SJSA1 (cell line): Measurements from ENCODE around the gene VEGFB. TPM values are rescaled to one million over a fixed set of nuclear protein-coding genes. Genes with fewer than 3 reads are reported as not detected.
A peak's percentile ranks its signal among the peaks of the same experiment; 100 is the strongest.

ENCODE experiments used
- DNase-seq, 2 experiments: peaks; one replicate each; pipeline ENCODE4 v3.0.0-alpha.2; 2015 to 2020; ENCODE audit warnings: low spot score in 2 of 2, low read depth in 1 of 2
- H3K27ac ChIP-seq: fragments of 250-450 bp; sonication (Bioruptor Pico); 2 replicates; pipeline ENCODE4 v1.5.1; 2020; ENCODE audit warnings: mild to moderate bottlenecking, moderate library complexity
- H3K27me3 ChIP-seq: fragments of 250-450 bp; sonication (Bioruptor Pico); replicated peaks from 2 replicates; pipeline ENCODE4 v1.5.1; 2020; ENCODE audit warnings: mild to moderate bottlenecking, moderate library complexity
- H3K36me3 ChIP-seq: fragments of 250-450 bp; sonication (Bioruptor Pico); 2 replicates; pipeline ENCODE4 v1.5.1; 2020; ENCODE audit warnings: mild to moderate bottlenecking
- H3K4me1 ChIP-seq: fragments of 250-450 bp; sonication (Bioruptor Pico); replicated peaks from 2 replicates; pipeline ENCODE4 v1.6.1; 2021; ENCODE audit warnings: mild to moderate bottlenecking
- H3K4me3 ChIP-seq: fragments of 250-450 bp; sonication (Bioruptor Pico); 2 replicates; pipeline ENCODE4 v1.5.1; 2020; ENCODE audit warnings: mild to moderate bottlenecking
- H3K9me3 ChIP-seq: fragments of 250-450 bp; sonication (Bioruptor Pico); replicated peaks from 2 replicates; pipeline ENCODE4 v1.5.1; 2020; ENCODE audit warnings: mild to moderate bottlenecking
- total RNA-seq: library from RNA; depleted of rRNA; stranded (reverse); fragments of >200 nt; shearing (Covaris generic); gene quantifications from 2 replicates; pipeline ENCODE4 v1.2.3, GENCODE V29; 2014; rRNA removed

The VEGFB gene
- total RNA-seq, 1 experiment from 2014 or later = 13.0 TPM

GRCh38 chr11:64285885-64286800 lies 51.8 kb downstream of the VEGFB start:
- Histone ChIP-seq H3K4me3 (peak overlapping the region; percentile 95), H3K4me1 (peaks cover 20% of the 10 kb centered on the region), H3K36me3 (peaks cover 24% of the 10 kb centered on the region), H3K27ac (peak overlapping the region; percentile 77), H3K27me3 (peaks cover 12% of the 10 kb centered on the region), H3K9me3 (no peaks in the 10 kb centered on the region)
- peak in 1 of 2 experiments; percentile 32 for DNase-seq

GRCh38 chr11:64286801-64287159 lies 52.4 kb downstream of the VEGFB start:
- H3K27me3 ChIP-seq = peaks cover 18% of the 10 kb centered on the region
- H3K4me1 ChIP-seq = peaks cover 23% of the 10 kb centered on the region
- H3K27ac ChIP-seq = no peak overlapping the region
- H3K36me3 ChIP-seq = peaks cover 19% of the 10 kb centered on the region
- no peak overlapping the region for H3K4me3 ChIP-seq
- DNase-seq = no peak
- 0 out of 2 replicates have a peak, but pooled peaks cover under 1% of the 10 kb centered on the region for H3K9me3 ChIP-seq

- Histone ChIP-seq H3K9me3 (0 out of 2 replicates have a peak, but pooled peaks cover 3% of the 10 kb centered on the region), H3K4me3 (no peak overlapping the region), H3K27ac (no peak overlapping the region), H3K27me3 (peaks cover 28% of the 10 kb centered on the region), H3K4me1 (peaks cover 27% of the 10 kb centered on the region), H3K36me3 (peaks cover 12% of the 10 kb centered on the region)
- DNase-seq = no peak
These were observed 53.4 kb downstream of the VEGFB start for GRCh38 chr11:64287676-64288352.

- peaks cover 34% of the 10 kb centered on the region for H3K27me3 ChIP-seq
- H3K4me3 ChIP-seq = no peak overlapping the region
- 0 out of 2 replicates have a peak, but pooled peaks cover 3% of the 10 kb centered on the region for H3K9me3 ChIP-seq
- no peak for DNase-seq
- peaks cover 26% of the 10 kb centered on the region for H3K4me1 ChIP-seq
- H3K27ac ChIP-seq = no peak overlapping the region
- peaks cover 7% of the 10 kb centered on the region for H3K36me3 ChIP-seq
These were observed 54.0 kb downstream of the VEGFB start for GRCh38 chr11:64288353-64288750.

Other genes with a start within 250 kb of the VEGFB start
- 35.6 and 69.7 TPM in 2 replicates for gene OTUB1, start 248.1 kb upstream of the VEGFB start, total RNA-seq
- 0.18 TPM in 1 of 2 replicates, not detected in the other for gene FLRT1, start 198.7 kb upstream of the VEGFB start, total RNA-seq
- gene MACROD1, start 68.5 kb upstream of the VEGFB start, total RNA-seq = 17.6 and 22.6 TPM in 2 replicates
- 402 and 488 TPM in 2 replicates for gene STIP1, start 48.4 kb upstream of the VEGFB start, total RNA-seq
- gene FERMT3, start 27.9 kb upstream of the VEGFB start, total RNA-seq = 0.84 TPM in 1 of 2 replicates, not detected in the other
- 49.4 and 50.2 TPM in 2 replicates for gene TRPT1, start 8.4 kb upstream of the VEGFB start, total RNA-seq
- gene NUDT22, start 8.3 kb upstream of the VEGFB start, total RNA-seq = 81.5 and 152 TPM in 2 replicates
- 2.7 and 11.9 TPM in 2 replicates for gene DNAJC4, start 4.0 kb upstream of the VEGFB start, total RNA-seq
- 73.4 and 228 TPM in 2 replicates for gene FKBP2, start 6.5 kb downstream of the VEGFB start, total RNA-seq
- 467 and 505 TPM in 2 replicates for gene PPP1R14B, start 12.4 kb downstream of the VEGFB start, total RNA-seq
- gene PLCB3, start 16.9 kb downstream of the VEGFB start, total RNA-seq = 34.3 and 51.5 TPM in 2 replicates
- gene BAD, start 50.1 kb downstream of the VEGFB start, total RNA-seq = 154 and 158 TPM in 2 replicates
- 25.4 and 46.6 TPM in 2 replicates for gene GPR137, start 51.3 kb downstream of the VEGFB start, total RNA-seq
- gene KCNK4, start 56.7 kb downstream of the VEGFB start, total RNA-seq = 0.31 TPM in 1 of 2 replicates, not detected in the other
- gene CATSPERZ, start 65.8 kb downstream of the VEGFB start, total RNA-seq = not detected in 2 replicates
- 50.7 and 51.1 TPM in 2 replicates for gene ESRRA, start 70.9 kb downstream of the VEGFB start, total RNA-seq
- 506 and 974 TPM in 2 replicates for gene TRMT112, start 83.0 kb downstream of the VEGFB start, total RNA-seq
- 205 and 232 TPM in 2 replicates for gene PRDX5, start 83.5 kb downstream of the VEGFB start, total RNA-seq
- 2.2 and 5.3 TPM in 2 replicates for gene CCDC88B, start 105.6 kb downstream of the VEGFB start, total RNA-seq
- 81.8 and 84.1 TPM in 2 replicates for gene RPS6KA4, start 124.6 kb downstream of the VEGFB start, total RNA-seq